Measurements from ENCODE around the gene EHD1.

Gene EHD1

DNA sequence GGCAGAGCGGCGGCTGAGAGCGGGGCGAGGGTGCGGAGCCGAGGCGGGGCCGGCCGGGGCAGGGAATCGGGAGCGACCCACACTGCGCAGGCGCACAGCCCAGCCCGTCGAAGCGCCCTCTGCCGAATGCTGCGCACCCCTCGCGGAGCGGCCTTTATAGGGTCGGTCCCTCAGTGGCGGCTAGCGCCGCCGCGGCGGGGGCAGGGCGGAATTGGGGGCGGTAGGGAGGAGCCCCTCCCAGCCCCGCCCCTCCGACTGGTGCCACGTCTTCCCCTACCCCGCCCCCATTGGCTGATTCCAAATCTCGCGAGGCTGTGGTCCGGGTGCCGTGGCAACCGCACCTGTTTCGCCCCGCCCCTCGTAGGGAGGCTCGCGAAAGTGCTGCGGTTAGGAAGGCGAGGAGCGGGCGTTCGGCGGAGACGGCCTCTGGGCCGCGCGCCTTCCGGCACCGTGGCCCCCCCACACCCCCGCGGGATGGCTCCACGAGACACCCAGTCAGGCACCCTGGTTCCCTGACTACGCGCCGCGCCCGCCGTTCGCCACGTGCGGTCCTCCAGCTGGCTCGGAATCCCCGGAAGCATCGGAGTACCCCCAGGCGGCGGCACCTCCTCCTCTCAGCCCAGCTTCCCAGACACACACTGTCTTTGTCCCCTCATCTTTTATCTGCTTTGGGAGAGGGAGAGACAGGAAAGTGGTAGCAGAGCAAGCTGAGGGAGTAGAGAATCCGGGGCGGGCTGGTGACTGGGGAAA lies at the start of gene EHD1:
TSS of gene EHD1 (minus strand) at position 128 of the 750 bp plus-strand sequence. CDS start 157 bp downstream, outside the sequence.
- peak; percentile 90 for DNase-seq

DNA sequence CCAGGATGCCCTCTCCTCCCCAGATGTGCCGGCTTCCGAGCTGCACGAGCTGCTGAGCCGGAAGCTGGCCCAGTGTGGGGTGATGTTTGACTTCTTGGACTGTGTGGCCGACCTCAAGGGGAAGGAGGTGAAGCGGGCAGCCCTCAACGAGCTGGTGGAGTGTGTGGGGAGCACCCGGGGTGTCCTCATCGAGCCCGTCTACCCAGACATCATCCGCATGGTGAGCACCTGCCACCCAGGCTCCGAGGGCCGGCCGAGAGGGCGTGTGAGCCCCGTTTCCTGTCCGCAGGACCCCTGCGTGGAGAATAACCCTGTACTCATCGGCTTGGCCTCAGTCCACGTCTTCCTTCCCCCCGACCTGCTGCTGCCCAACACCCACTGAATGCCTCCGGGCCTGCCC lies 48.3 kb upstream of the EHD1 start:
- no peak for DNase-seq

DNA sequence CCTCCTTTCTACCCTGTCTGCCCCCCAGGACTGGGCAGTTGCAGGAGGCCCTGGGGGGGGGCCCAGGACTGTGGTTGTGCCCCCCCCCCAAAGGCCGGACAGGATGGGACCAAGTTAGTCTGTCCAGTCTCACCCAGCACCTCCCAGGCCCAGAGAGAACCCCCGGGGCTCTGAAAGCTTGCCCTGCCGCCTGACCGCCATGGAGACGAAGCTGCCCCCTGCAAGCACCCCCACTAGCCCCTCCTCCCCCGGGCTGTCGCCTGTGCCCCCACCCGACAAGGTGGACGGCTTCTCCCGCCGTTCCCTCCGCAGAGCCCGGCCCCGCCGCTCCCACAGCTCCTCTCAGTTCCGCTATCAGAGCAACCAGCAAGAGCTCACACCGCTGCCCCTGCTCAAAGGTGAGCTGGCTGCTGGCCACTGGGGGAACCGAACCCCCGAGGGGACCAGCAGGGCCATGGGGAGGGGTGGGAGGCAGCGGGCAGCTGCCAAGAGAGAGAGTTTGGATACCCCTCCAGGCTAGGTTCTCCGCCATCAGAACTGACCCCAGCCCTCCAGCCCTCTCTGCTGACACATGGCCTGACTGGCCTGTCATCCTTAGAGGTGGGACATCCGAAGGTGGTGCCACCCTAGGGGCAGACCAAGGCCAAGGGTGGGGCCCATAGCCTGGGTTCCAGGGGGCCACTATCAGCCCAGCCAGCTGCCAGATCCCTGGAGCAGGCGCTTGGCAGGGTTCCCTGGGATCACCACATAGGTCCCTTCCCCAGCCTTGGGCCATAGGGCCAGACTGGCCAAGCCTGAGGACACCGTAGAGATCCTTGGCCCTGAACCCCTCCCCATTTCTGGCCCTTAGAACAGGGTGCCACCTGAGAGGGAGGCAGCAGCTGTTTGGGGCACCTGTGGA lies 47.4 kb upstream of the EHD1 start:
- DNase-seq, result no peak

DNA sequence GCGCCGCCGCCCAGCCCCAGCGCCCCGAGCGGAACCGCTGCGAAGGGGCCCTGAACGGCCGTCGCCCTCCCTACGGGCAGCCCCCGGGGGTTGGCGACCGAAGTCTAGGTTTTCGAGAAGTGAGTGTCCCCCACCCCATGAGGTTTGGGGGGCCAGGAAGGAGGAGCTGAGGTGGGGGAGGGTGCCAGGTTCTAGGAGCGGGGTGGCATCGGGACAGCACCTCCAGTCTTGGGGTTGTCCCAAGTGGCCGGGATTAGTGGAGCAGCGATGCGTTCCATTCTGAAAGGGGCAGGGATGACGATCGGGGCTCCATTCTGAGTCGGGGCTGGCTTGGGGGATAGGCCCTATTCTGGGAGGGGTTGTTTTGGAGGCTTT lies 46.5 kb upstream of the EHD1 start:
- DNase-seq, result no peak

DNA sequence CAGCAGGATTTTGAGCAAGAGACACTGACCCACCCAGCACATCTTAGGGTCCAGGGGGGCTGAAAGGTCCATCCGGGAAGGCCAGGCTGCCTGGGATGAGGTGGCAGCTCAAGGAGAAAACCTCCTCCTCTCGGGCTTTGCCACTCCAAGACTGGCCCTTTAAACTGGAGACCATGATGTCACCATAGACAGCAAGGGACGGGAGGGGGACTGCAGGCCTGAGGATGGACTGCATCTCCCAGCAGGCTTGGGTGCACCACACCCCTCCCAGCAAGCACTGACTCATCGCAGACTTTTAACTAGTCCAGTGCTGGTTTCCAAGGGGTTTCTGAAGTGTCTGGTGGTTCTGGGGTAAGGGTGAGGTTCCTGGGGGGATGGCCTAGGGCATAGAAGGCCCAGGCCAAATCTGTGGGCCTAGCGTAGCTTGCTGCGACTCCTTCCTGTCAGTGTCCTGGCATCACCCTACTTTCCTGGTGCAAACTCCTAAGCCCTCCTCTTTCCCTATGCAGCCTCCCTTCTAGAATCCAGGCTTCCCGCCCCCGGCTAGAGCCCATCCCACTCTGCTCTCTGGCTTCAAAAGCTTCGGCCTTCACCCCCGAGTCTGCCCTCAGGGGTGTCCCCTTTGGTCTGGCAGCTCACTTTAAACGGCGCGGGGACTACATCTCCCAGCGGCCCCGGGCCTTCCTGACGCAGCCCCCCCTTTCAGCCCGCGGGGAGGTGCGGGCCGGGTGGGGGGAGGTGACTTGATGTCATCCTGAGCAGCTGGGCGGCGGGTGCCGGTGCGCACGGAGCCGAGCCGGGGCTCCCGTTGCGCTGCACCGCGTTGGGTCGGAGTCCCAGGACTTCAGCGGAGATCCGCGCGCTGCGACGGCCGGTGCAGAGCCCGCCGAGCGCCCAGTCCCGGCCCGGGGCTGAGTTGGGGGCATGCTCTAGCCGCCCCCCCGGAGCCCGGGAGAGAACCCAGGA lies 45.8 kb upstream of the EHD1 start, which contains the start of gene PPP2R5B:
TSS of gene PPP2R5B (plus strand) at position 746 of the 966 bp plus-strand sequence. CDS start 1,046 bp downstream, outside the sequence.
- peak; percentile 80 for DNase-seq

DNA sequence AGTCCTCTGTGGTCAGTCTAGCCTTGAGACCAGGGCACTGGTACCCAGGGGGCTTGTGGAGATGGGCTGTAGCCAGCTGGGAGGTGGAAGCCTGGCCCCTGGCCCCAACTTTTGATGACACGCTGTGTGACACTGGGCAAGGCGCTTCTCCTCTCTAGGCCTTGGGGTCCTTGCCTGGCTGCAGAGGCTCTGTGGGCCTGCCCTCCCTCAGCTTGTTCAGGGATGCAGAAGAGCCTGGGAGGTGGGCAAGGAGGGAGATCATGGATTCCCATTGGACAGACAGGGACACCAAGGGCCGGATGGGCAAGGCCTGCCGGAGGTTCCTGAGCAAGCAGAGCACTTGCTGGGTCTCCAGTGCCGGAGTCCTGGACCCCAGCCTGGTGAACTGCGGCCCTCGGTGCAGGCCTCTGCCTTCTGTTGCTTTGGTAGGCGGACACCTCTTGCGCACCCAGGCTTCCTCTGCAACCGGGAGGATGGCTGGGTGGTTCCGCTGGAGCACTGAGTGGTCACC lies 44.8 kb upstream of the EHD1 start:
- no peak for DNase-seq

DNA sequence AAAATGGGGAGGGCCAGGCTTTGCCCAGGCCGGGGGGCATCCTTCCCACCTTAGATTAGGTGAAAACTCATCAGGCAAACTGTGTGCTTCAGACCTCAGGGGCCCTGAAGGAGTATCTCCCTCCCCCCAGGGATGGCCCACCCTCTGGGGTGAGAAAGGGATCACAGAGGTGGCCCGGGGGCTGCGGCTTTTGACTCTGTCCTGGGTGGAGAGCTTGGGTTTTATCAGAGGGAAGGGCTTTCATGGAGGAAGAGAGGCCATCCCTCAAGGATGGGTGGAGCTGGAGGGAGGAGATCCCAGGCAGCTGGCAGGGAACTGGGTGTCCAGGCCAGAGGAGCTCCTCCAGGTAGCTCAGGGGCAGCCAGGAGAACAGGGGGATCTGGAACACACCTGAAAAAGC lies 43.0 kb upstream of the EHD1 start:
- DNase-seq, result no peak

DNA sequence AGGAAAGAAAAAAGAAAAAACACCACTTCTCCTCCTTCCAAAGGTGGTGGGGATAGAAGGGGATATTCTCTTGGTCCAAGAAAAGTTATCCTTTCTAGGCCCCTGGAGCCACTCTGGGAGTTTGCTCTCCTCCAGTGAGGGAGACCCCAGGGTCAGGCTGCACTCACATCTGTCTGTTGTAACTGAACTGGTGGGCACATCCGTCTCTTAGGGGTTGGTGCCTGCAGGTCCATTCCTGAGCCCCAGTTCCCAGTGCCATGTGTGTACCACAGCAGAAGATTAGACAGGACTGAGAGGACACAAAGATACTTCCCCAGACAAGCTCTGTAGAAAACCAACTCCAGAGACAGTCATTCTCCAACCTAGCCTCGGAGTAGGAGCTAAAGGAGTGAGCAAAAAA lies 41.7 kb upstream of the EHD1 start:
- no peak for DNase-seq

DNA sequence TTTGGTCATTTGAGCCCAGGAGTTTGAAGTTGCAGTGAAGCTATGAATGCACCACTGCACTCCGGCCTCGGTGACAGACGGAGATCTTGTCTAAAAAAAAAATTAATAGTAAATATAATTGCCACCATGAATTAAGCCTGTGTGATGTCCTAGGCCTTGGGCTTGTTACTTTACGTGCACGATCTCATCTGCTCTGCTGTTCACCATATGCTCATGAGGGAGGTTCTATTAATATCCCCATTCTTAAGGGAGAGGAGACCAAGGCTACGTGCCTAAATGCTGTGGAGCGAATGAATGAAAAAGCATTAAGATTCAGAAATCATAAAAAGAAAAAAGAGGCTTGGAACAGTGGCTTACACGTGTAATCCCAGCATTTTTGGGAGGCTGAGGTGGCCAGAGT lies 41.2 kb upstream of the EHD1 start:
- DNase-seq, result no peak

DNA sequence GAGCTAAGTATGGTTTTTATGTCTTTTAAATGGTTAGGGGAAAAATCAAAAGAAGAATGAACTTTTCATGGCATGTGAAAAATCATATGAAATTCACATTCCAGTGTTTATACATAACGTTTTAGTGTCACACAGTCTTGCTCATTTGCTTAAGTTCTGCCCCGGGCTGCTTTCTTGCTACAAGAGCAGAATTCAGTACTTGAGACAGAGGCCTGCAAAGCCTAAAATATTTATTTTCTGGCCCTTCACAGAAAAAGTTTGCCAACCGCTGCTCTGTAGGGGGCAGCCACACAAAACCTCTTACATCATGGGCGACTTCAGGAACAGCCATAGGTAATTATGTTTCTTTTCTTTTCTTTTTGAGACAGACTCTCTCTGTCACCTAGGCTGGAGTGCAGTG lies 39.6 kb upstream of the EHD1 start:
- no peak for DNase-seq

DNA sequence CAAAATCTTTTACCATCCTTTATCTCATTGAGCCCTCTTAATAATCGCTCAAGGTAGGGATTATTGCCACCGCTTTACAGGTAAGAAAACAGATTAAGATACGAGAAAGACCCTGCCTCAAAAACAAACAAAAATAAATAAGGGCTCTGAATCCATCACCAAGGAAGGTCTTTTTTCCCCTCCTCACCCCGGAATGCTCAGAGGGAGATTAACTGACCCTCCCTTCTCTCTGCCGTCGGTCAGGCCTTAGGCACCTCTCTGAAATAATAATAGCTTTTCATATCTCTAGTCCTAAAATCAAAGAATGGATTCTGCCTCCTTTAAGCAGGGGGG lies 39.2 kb upstream of the EHD1 start:
- no peak for DNase-seq

DNA sequence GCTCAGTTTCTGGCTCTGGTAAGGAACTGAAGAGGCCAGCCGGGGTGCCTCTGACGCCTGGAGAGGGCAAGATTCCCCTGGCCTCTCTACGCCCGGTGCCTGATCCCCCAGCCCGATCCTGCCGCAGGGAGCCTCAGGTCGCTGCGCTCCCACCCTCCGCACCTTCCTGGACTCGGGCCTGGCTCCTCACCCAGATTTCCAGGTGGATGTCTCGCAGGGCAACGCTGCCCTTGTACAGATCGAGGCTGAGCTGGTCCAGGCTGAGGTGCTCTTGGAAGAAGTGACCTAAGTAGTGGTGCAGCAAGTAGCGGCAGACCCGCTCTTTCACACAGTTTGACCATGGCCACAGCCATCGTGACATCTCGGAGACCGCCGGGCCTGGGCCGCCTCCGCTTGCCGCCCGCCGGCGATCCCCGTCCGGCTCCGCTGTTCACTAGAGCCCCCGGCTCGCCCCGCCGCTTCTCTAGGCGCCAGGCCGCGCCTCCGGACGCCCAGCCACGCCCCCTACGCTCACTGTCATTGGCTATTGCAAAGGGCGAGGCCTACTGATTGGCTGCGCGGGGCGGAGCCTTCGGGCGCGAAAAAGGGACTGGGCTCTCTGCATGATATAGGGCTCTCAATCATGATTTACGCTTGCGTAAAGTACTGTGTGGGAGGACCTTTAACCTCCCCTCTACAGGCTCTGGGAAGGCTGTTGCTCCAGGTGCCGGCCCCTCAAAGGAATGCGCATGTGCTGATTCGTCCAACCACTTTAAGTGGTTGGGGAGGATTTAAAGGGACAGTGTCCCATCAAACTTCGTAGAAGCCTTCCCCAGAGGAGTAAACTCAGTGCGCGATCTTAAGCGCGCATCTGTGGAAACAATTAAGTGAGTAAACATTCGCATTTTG lies 38.6 kb upstream of the EHD1 start, which contains the start of gene ATG2A:
TSS of gene ATG2A (minus strand) at position 435 of the 888 bp plus-strand sequence. CDS start at position 361, 74 bp downstream.
- peak; percentile 97 for DNase-seq

DNA sequence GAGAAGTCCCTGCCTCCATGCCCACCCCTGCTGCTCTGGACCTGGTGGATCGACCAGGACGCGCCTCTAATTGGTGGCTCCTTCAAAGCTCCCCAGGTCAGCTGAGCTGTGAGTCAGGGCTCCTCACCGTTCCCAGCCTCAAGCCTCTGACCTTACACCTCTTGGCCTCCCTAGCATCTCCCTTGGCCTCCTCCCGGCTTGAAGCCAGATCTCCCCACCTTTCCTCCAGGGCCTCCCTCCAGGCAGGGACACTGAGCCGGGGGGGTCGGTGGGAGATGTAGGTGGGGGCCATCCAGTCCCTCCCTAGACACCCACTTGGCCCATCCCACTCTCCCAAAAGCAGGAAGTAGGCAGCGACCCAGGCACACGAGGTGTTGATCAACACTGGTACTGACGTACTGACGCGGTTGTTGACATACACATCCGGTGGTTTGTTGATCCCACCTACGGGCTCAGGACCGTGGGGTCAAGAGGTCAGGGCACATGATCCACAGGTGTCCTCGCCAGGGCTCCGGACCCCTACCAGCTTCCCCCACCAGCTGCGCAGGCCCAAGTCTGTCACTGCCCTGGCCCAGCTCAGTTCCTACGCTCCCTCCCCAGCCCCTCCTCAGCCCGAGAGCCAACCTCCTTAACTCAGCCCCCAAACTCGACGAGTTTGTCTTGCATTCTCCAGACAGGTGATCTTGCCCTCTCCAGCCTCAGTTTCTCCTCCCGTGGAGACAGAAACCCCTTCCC lies 37.8 kb upstream of the EHD1 start:
- DNase-seq, result peak; percentile 14

DNA sequence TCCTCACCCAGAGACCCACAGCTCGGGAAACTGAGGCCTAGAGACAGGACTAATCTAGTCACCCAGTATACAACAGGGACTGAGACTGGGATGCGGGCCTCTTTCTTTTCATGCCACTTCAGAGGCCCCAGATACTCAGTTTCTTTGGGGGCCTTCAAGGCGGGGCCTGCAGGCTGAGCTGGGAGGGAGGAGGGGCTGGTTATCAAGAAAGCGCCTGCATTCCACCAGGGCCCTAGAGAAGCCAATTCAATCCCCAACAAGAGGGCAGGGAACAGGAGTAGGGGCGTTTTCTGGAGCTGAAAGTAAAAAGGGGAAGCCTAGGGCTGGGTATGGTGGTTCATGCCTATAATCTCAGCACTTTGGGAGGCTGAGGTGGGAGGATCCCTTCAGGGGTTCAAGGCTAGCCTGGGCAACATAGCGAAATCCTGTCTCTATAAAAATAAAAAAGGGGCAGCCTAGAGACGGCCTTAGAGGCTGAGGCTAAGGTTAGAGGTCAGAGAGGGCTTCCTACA lies 37.0 kb upstream of the EHD1 start:
- no peak for DNase-seq

DNA sequence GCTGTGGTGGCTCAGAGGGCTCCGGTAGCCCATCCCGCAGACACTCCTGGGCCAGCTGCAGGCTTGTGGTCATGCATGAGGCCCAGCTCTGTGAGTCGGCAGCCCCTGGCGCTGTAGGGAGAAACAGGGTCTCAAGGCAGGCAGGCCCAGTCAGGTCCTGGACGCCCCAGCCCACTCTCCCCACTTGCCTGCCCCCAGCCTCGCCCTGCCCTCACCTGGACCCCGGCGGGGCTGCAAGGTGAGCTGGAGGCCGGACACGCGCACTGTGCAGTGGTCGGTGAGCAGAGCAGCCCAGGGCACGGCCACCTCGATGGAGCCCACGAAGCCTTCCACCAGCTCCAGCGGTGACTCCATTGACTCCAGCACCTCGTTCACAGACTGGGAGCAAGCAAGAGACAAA lies 35.7 kb upstream of the EHD1 start:
- no peak for DNase-seq

DNA sequence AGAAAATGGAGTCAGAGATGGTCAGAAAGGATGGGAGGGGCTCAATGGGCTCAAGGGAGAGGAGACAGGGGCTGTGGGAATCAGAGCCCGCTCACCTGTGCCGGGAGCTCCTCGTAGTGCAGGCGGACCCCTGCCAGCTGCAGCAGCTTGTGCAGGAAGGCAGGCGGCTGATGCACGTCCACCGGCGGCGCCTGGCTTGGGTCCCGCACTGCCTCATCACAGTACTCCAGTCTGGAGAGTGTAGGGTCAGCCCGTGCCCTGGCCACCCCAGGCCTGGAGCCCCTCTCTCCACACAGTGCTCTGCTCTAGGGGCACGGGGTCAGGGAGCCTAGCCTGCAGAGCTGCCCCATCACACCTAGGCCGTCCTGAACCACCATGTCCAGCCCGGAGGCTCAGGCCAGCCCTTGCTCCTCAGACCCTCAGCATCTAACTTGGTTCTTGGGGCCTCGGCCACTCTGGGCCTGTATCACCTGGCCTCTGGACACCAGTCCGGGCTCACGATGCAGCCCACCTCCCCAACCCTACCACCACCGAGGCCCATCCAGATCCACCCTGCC lies 34.8 kb upstream of the EHD1 start:
- DNase-seq, result no peak

DNA sequence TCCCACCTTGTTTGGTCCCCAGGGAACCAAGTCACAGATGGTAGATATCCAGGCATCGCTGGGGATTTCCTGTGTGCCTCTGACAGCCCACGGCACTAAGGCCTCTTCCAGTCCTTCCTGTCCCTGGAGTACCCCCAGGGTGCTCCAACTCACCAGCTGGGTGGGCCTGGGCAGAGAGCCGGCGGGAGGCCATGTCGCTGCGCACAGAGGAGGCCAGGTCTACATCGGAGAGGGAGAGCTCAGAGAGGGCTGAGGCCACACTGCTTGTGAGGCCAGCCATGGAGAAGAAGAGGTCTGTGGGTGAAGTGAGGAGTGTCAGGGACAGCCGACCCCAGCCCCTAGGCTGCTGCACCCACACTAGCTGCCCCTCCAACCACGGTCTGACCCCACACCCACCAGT lies 33.3 kb upstream of the EHD1 start:
- no peak for DNase-seq

DNA sequence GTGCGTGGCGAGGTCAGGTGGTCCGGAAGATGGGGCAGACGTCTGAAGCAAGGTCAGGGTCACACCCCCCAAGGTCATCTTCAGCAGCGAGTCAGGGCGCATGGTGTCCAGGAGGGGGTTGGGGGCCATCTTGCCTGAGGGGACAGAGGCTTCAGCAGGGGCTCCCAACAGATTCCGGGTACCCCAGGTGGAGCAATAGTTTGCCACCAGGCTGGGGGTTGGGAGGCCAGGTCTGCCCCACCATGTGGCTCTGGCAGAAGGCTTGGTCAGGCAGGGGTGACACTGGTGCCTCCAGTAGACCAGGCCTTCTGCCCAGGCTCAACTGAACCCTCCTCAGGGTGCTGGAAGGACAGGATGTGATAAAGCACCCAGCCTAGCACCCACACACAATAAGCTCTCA lies 32.7 kb upstream of the EHD1 start:
- DNase-seq, result no peak

DNA sequence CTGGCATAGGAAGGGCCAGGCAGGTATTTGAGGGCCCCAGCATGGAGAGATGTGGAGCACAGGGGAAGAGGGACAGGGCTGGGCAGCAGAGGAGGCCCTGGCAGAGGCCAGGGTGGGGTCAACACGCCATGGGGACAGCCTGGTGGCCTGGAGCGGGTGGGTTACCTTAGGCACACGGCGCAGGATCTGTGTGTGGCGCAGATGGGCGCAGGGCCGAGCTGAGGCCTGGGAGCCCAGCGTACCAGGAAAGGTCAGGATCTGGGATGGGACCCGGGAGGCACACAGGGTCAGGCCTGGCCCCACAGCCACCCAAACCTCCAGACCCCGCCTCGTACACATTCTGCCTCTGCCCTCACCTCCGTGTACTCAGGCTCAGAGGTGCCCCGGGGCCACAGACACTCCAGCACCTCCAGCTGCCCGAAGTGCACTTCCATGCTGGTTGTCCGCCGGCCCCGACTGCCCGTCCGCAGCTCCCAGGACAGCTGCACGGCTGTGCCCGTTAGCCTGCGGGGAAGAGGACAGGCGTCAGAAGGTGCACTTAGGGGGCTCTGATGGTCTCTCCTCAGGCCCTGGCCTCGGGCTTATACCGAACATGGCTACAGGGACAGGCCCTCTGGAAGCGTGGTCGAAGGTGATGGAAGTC lies 32.2 kb upstream of the EHD1 start:
- no peak for DNase-seq

All from NCI-H2029 treated with DMSO at 0.1 percent for 48 hours (cell line).